ENCODE results near the gene NFKBIB.

DNA sequence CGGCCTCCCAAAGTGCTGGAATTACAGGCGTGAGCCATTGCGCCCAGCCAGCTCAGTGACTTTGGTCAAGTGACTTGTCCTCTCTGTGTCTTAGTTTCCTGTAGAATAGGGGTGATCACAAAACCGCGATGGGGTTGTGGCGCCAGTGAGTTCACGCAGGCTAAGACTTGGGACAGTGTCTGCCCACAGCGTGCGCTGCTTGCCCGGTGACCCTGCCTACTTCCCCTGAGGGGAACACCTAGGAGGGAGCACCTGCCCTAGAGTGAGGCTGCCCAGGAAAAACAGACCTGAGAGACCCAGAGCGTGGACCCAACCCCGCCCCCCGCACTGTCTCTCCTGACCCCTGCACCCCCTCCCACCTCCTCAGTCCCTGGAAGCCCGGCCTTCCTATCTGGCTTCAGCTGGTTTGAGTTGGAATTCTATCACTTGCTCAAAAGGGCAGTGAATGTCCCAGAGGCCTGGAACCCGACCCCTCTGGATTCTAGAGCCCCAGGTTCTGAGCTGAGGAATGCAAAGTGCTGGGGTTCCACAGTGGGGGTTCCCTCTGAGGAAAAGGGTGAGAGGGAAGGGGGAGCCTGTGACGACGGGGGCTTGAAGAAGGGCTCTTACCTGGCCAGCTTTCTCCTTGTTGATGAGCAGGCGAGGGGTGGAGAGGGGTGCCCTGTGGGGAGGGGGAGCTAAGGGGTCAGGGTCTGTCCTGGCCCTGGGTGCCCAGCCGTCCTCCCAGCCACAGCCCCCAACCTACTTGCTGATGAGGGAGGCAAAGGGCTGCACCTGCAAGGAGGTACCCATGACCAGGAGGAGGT is 19.5 kb upstream of the NFKBIB start:
- no peak for TF ChIP-seq EP300 (IDR thresholded peaks at IDR 0.05)
- no peak for TF ChIP-seq POLR2A (IDR thresholded peaks at IDR 0.05)
